ENCODE measurements around the gene PTK7. TPM values are rescaled to one million over a fixed set of nuclear protein-coding genes. Genes with fewer than 3 reads are reported as not detected.

Gene PTK7
- total and polyA plus RNA-seq, 2 of the 8 experiments (the other 6 are each of a cell fraction or from before 2014, with no cell fraction given): 110 to 138 TPM

DNA sequence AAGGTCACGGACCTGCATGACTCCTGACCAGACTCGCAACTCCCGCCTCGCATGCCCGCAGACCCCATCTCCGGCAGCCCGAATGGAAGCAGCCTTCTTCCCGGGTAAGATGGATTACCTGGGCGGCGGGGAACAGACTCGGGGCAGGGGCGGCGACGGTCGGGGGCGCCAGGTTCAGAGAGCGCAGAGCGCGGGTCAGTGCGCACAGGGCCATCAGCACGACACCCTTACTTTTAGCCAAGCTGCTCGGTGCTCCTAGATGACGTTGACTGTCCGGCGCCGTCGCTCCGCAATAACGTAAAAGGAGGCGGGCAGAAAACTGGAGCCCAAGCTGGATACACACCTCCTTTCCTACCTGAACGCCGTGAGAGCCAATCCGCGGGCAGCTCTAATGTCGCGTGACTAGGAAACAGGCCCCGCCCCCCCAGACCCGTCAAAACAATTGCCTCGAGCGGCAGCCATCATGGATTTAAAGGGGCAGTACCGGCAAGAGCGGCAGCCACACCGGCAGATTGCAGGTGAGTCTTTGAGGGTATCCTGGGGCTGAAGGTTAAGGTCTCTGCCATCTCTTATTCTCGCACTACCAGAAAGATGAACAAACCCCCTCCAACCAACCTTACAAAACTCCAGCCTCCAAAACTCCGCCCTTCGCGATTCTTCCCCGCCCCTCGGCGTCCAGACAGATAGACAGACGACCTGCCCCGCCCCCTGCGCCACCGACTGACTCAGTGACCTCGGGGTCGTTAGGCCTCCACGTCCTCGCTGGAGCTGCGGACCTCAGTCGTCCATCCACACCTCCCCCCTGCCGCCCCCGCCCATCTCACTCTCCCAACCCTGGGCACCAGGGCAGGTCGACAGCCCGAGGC lies 16.7 kb upstream of the PTK7 start, which contains the start of the genes KLC4 and MRPL2 (continued):
- TF ChIP-seq, protein P1, sequence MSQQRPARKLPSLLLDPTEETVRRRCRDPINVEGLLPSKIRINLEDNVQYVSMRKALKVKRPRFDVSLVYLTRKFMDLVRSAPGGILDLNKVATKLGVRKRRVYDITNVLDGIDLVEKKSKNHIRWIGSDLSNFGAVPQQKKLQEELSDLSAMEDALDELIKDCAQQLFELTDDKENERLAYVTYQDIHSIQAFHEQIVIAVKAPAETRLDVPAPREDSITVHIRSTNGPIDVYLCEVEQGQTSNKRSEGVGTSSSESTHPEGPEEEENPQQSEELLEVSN (IDR thresholded peaks at IDR 0.05): no peak
- no peak for TF ChIP-seq CBX8 (IDR thresholded peaks at IDR 0.05; ENCODE audit: borderline replicate concordance, low read depth, low read length)
- TF ChIP-seq HDAC6 (IDR thresholded peaks at IDR 0.05; ENCODE audit: low read depth, low read length): no peak
- 0 out of 3 replicates have a peak, but pooled peaks of 1 of the 2 experiments have one; percentile 10 for TF ChIP-seq EP300 (IDR thresholded peaks at IDR 0.05; ENCODE audit: borderline replicate concordance in 1 of 2, low read depth in 2 of 2, low read length in 2 of 2)
- no peak for TF ChIP-seq EGR1 (IDR thresholded peaks at IDR 0.05; ENCODE audit: borderline replicate concordance, low read depth, low read length)
- peak; percentile 82 to 86; a peak in 2 of 4 replicates for TF ChIP-seq SIN3A (conservative IDR thresholded peaks at IDR 0.05 in 1 of 2, IDR thresholded peaks at IDR 0.05 in 1 of 2; ENCODE audit: low read depth in 1 of 2, low read length in 2 of 2)
- no peak for TF ChIP-seq TCF12 (IDR thresholded peaks at IDR 0.05; ENCODE audit: low read depth, low read length)
- no peak for TF ChIP-seq CBX5 (IDR thresholded peaks at IDR 0.05; ENCODE audit: low read depth, low read length)
- TF ChIP-seq CHD2 (IDR thresholded peaks at IDR 0.05; ENCODE audit: low read length): peak; percentile 63
- TF ChIP-seq NANOG (IDR thresholded peaks at IDR 0.05; ENCODE audit: insufficient read depth, low read depth, low read length, poor library complexity, severe bottlenecking): no peak
- TF ChIP-seq CTBP2 (IDR thresholded peaks at IDR 0.05; ENCODE audit: borderline replicate concordance, insufficient read depth, insufficient read length, low read length): no peak
- TF ChIP-seq SAP30 (IDR thresholded peaks at IDR 0.05; ENCODE audit: insufficient read depth, insufficient replicate concordance, low read length): no peak
- no peak for TF ChIP-seq BCL11A (IDR thresholded peaks at IDR 0.05; ENCODE audit: low read depth in 2 of 2, low read length in 2 of 2)
- TF ChIP-seq CREB1 (IDR thresholded peaks at IDR 0.05): peak; percentile 100
- TF ChIP-seq PHF8 (conservative IDR thresholded peaks at IDR 0.05; ENCODE audit: low read depth, low read length): peak; percentile 97
- TF ChIP-seq, protein P2, sequence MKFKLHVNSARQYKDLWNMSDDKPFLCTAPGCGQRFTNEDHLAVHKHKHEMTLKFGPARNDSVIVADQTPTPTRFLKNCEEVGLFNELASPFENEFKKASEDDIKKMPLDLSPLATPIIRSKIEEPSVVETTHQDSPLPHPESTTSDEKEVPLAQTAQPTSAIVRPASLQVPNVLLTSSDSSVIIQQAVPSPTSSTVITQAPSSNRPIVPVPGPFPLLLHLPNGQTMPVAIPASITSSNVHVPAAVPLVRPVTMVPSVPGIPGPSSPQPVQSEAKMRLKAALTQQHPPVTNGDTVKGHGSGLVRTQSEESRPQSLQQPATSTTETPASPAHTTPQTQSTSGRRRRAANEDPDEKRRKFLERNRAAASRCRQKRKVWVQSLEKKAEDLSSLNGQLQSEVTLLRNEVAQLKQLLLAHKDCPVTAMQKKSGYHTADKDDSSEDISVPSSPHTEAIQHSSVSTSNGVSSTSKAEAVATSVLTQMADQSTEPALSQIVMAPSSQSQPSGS (IDR thresholded peaks at IDR 0.05; ENCODE audit: low read length): no peak
- TF ChIP-seq RXRA (IDR thresholded peaks at IDR 0.05; ENCODE audit: insufficient read depth, low read depth, low read length): no peak
- TF ChIP-seq TBP (IDR thresholded peaks at IDR 0.05; ENCODE audit: low read depth, low read length): peak; percentile 89
- TF ChIP-seq, protein P3, sequence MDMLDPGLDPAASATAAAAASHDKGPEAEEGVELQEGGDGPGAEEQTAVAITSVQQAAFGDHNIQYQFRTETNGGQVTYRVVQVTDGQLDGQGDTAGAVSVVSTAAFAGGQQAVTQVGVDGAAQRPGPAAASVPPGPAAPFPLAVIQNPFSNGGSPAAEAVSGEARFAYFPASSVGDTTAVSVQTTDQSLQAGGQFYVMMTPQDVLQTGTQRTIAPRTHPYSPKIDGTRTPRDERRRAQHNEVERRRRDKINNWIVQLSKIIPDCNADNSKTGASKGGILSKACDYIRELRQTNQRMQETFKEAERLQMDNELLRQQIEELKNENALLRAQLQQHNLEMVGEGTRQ (IDR thresholded peaks at IDR 0.05; ENCODE audit: low read length): no peak; the same call in 1 of the 2 replicates
